GM12878 (cell line): ENCODE data around the gene MOG. TPM values are rescaled to one million over a fixed set of nuclear protein-coding genes. Genes with fewer than 3 reads are reported as not detected.
A peak's percentile ranks its signal among the peaks of the same experiment; 100 is the strongest.

Experiments used
- ATAC-seq: fragments of 200-7000 bp; cut with Tn5 transposase; 3 replicates; pipeline ENCODE4 v1.9.1; 2020; ENCODE audit warnings: mild to moderate bottlenecking, moderate library complexity
- BruUV-seq: library from RNA; stranded (reverse); fragments of 400-500 nt; replicated peaks from 2 replicates; lab custom pipeline; 2021; lab: Mats Ljungman, UMichigan
- CTCF ChIA-PET: fragments of 300-600 bp; sonication (Branson Sonifier 250); formaldehyde crosslinking; extraction: SDS; loops from one replicate; lab custom pipeline; 2021; ENCODE audit warnings: inconsistent platforms; lab: Yijun Ruan, JAX
- POLR2A ChIA-PET: fragments of 350-600 bp; formaldehyde crosslinking; extraction: SDS; loops from one replicate; lab custom pipeline; 2021; ENCODE audit warnings: inconsistent platforms; lab: Charles Lee
- RAD21 ChIA-PET: fragments of 300-600 bp; sonication (Branson Sonifier 250); formaldehyde crosslinking; loops from one replicate; lab custom pipeline; 2023; ENCODE audit warnings: antibody characterized with exemption; ENCODE audit not compliant: unreplicated experiment; lab: Charles Lee
- SMC1A ChIA-PET: fragments of 300-600 bp; sonication (Branson Sonifier 250); formaldehyde crosslinking; loops from one replicate; lab custom pipeline; 2023; ENCODE audit not compliant: unreplicated experiment, uncharacterized antibody; lab: Charles Lee
- DNase-seq: peaks from one replicate; pipeline ENCODE4 v3.0.0-alpha.2; 2011; ENCODE audit warnings: low read depth, low spot score
- FAIRE-seq: peaks from 3 replicates; lab custom pipeline; 2011; peaks lifted over from hg19 to GRCh38; lab: Jason Lieb, UNC
- H2AFZ ChIP-seq: 2 replicates; pipeline ENCODE4 v1.6.0; 2011; ENCODE audit warnings: low read depth, low read length, control low read depth; ENCODE audit not compliant: control insufficient read depth
- H3K27ac ChIP-seq: 2 replicates; pipeline ENCODE4 v1.5.1; 2011; ENCODE audit warnings: control low read depth; ENCODE audit not compliant: control insufficient read depth, insufficient read depth
- H3K27me3 ChIP-seq, 2 experiments: replicated peaks in 1 of 2; 2 replicates each; pipeline versions ENCODE4 v1.6.0 to v1.6.1; 2011; ENCODE audit warnings: low read length in 1 of 2; ENCODE audit not compliant: control insufficient read depth in 2 of 2, insufficient read depth in 2 of 2
- H3K36me3 ChIP-seq, 2 experiments: 2 replicates each; pipeline ENCODE4 v1.5.1; 2011; ENCODE audit warnings: low read length in 1 of 2; ENCODE audit not compliant: control insufficient read depth in 2 of 2, insufficient read depth in 2 of 2
- H3K4me1 ChIP-seq: 2 replicates; pipeline ENCODE4 v1.6.1; 2011; ENCODE audit warnings: mild to moderate bottlenecking, low read length, moderate library complexity, mixed read lengths; ENCODE audit not compliant: control insufficient read depth, insufficient read depth
- H3K4me2 ChIP-seq: 2 replicates; pipeline ENCODE4 v1.6.0; 2011; ENCODE audit warnings: control low read depth; ENCODE audit not compliant: control insufficient read depth, insufficient read depth
- H3K4me3 ChIP-seq: fragments of 200-600 bp; sonication (generic); 2 replicates; pipeline ENCODE4 v1.5.1; 2016
- H3K79me2 ChIP-seq: 2 replicates; pipeline ENCODE4 v1.6.0; 2011; ENCODE audit warnings: low read length; ENCODE audit not compliant: control insufficient read depth, insufficient read depth
- H3K9ac ChIP-seq: 2 replicates; pipeline ENCODE4 v1.8.0; 2011; ENCODE audit warnings: low read length, control low read depth, mixed read lengths; ENCODE audit not compliant: control insufficient read depth, insufficient read depth
- H3K9me3 ChIP-seq: replicated peaks from 3 replicates; pipeline ENCODE4 v1.5.1; 2011; ENCODE audit warnings: mild to moderate bottlenecking, low read length; ENCODE audit not compliant: control insufficient read depth, insufficient read depth
- H4K20me1 ChIP-seq: 2 replicates; pipeline ENCODE4 v1.6.0; 2011; ENCODE audit not compliant: control insufficient read depth, insufficient read depth
- ATF7 ChIP-seq: fragments of 450-650 bp; IDR thresholded peaks from 2 replicates; pipeline ENCODE4 v1.6.1; 2016; ENCODE audit warnings: low read depth, mild to moderate bottlenecking
- EP300 ChIP-seq, 2 experiments: fragments of 150-350 bp in 1 of 2; IDR thresholded peaks; 2 replicates each; pipeline ENCODE4 v1.6.1; 2011 to 2012; ENCODE audit warnings: low read depth in 2 of 2, low read length in 2 of 2, borderline replicate concordance in 1 of 2, improper control_type of control experiment in 1 of 2, inconsistent platforms in 1 of 2; ENCODE audit not compliant: control insufficient read depth in 1 of 2
- FOS ChIP-seq: IDR thresholded peaks from 3 replicates; pipeline ENCODE4 v1.6.1; 2011; ENCODE audit warnings: borderline replicate concordance; ENCODE audit not compliant: insufficient read length; ENCODE audit errors: extremely low read depth
- LARP7 ChIP-seq: fragments of 450-650 bp; IDR thresholded peaks from 2 replicates; pipeline ENCODE4 v1.6.1; 2017; ENCODE audit warnings: mild to moderate bottlenecking
- NBN ChIP-seq: fragments of 450-650 bp; IDR thresholded peaks from 2 replicates; pipeline ENCODE4 v1.6.1; 2016
- POU2F2 ChIP-seq: IDR thresholded peaks from 3 replicates; pipeline ENCODE4 v1.6.1; 2011; ENCODE audit warnings: low read depth, mild to moderate bottlenecking, low read length, borderline replicate concordance
- SPI1 ChIP-seq: IDR thresholded peaks from 2 replicates; pipeline ENCODE4 v1.6.1; 2011; ENCODE audit warnings: low read depth, mild to moderate bottlenecking, low read length, moderate library complexity, borderline replicate concordance; ENCODE audit not compliant: insufficient read depth
- SUZ12 ChIP-seq: fragments of 200-600 bp; sonication (generic); IDR thresholded peaks from one replicate; pipeline ENCODE4 v1.6.1; 2018; ENCODE audit warnings: antibody characterized with exemption, mild to moderate bottlenecking; ENCODE audit not compliant: unreplicated experiment
- TCF12 ChIP-seq: IDR thresholded peaks from 2 replicates; pipeline ENCODE4 v1.6.1; 2011; ENCODE audit warnings: low read depth, mild to moderate bottlenecking, low read length
- WGBS: methylation state at CpG from one replicate; pipeline ENCODE4 v1.1.6; 2016; ENCODE audit warnings: low lambda C conversion rate; ENCODE audit not compliant: insufficient replicate concordance, insufficient coverage; ENCODE audit errors: missing lambda C conversion rate; 5-methylcytosine and 5-hydroxymethylcytosine counted together
- in situ Hi-C: fragments of 300-500 bp; cut with MboI; formaldehyde crosslinking; loops from 9 replicates; pipeline ENCODE4 v1.14.3; 2018; ENCODE audit warnings: mixed read lengths
- intact Hi-C: fragments of 100-400 bp; cut with micrococcal nuclease; formaldehyde crosslinking; loops from one replicate; pipeline ENCODE4 v1.14.2; 2022; ENCODE audit not compliant: unreplicated experiment
- polyA plus RNA-seq, 11 experiments: library from polyadenylated mRNA; depleted of rRNA in 4 of 11; unstranded in 6 of 11; stranded (reverse) in 5 of 11; fragments of >200 nt; fragmentation: Nextera tagmentation in 4 of 11; fragmentation: Illumina TruSeq in 1 of 11; extraction: Ambion mirVana in 4 of 11; extraction: Trizol in 1 of 11; gene quantifications; 1 replicate in 1 of 11; 2 replicates in 10 of 11; pipeline versions ENCODE4 v1.2.1 to v1.2.3, GENCODE V29; 2011 to 2016; ENCODE audit warnings: inconsistent platforms in 2 of 11, missing spikeins in 2 of 11, low read depth in 1 of 11
- total RNA-seq, 4 experiments: library from RNA; depleted of rRNA in 3 of 4; stranded (reverse); fragments of >200 nt in 3 of 4; fragmentation: Illumina TruSeq in 1 of 4; extraction: Trizol in 1 of 4; gene quantifications; 2 replicates each; pipeline versions ENCODE4 v1.2.1 to v1.2.3, GENCODE V29; 2013 to 2021
- TF ChIP-seq, protein P1 (sequence below): fragments of 450-650 bp; conservative IDR thresholded peaks from 2 replicates; pipeline ENCODE4 v1.6.1; 2017; ENCODE audit warnings: mild to moderate bottlenecking, moderate library complexity
- TF ChIP-seq, protein P2 (sequence below): IDR thresholded peaks from 2 replicates; pipeline ENCODE4 v1.6.1; 2012; ENCODE audit warnings: improper control_type of control experiment, low read depth, low read length; ENCODE audit not compliant: insufficient replicate concordance
- TF ChIP-seq, protein P3 (sequence below): IDR thresholded peaks from 2 replicates; pipeline ENCODE4 v1.6.1; 2011; ENCODE audit warnings: borderline replicate concordance, low read depth, mild to moderate bottlenecking, moderate library complexity, mixed read lengths, low read length; ENCODE audit not compliant: insufficient read depth; ENCODE audit errors: extremely low read length

MOG gene
- total and polyA plus RNA-seq, 10 of the 15 experiments (the other 5 are each of a cell fraction or from before 2014, with no cell fraction given), result not detected

DNA sequence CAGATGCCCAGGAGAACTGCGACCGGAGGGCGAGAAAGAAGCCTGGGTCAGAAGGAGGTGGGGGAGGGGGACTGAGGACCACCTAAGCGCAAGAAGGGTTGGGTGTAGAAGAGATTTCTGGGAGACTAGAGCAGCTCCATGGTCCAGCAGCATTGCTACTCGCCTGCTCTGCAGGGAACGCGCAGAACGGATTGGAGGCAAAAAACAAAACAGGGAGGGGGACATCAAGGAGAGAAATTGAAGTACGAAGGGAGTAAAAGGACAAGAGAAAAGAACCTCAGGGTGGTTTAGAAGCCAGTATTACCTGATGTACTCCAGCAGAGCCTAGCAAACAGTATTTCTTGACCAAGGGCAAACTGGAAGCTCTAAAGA is 23.4 kb upstream of the MOG start:
- Histone ChIP-seq H3K27ac (no peak overlapping the region), H4K20me1 (no peaks in the 10 kb centered on the region), H2AFZ (peak overlapping the region; percentile 85), H3K79me2 (no peaks in the 10 kb centered on the region), H3K36me3 (no peaks in the 10 kb centered on the region), H3K4me2 (peak overlapping the region; percentile 79), H3K27me3 (no peaks in the 10 kb centered on the region), H3K4me1 (peaks cover 16% of the 10 kb centered on the region), H3K4me3 (peak overlapping the region; percentile 91), H3K9ac (no peak overlapping the region), H3K9me3 (no peaks in the 10 kb centered on the region)
- ATAC-seq, result no peak
- RAD21 ChIA-PET, result interaction anchor here (0.6 to 1.5 kb wide), 2 partner anchors 45 to 1053 kb away, joined by 3 to 5 read pairs; no protein-coding TSS in a partner anchor
- no TSS peak for BruUV-seq
- DNase-seq, result no peak
- FAIRE-seq, result no peak
- 19% methylated on average over 9 of the region's 9 CpGs for WGBS
- CTCF ChIA-PET, result interaction anchor here (1.9 to 2.5 kb wide), 4 partner anchors 14 to 22 kb away, joined by 5 to 20 read pairs (median 10); partner anchors contain the start of gene MOG
- in situ Hi-C loops, result no loop called here
- POLR2A ChIA-PET, result interaction anchor here (0.6 to 1.2 kb wide), 2 partner anchors 17 to 222 kb away, joined by 4 read pairs; no protein-coding TSS in a partner anchor
- intact Hi-C loops, result no loop called here
- SMC1A ChIA-PET, result interaction anchor here (1.3 to 1.4 kb wide), 2 partner anchors 14 to 20 kb away, joined by 4 to 6 read pairs; no protein-coding TSS in a partner anchor
- TF ChIP-seq NBN (no peak), ATF7 (no peak), LARP7 (no peak), FOS (no peak), TCF12 (no peak), SUZ12 (no peak), EP300 (IDR thresholded peaks at IDR 0.05; ENCODE audit: borderline replicate concordance in 1 of 2, control insufficient read depth in 1 of 2, low read depth in 2 of 2, low read length in 2 of 2) (no peak), SPI1 (no peak), POU2F2 (no peak)
- TF ChIP-seq, protein P1, sequence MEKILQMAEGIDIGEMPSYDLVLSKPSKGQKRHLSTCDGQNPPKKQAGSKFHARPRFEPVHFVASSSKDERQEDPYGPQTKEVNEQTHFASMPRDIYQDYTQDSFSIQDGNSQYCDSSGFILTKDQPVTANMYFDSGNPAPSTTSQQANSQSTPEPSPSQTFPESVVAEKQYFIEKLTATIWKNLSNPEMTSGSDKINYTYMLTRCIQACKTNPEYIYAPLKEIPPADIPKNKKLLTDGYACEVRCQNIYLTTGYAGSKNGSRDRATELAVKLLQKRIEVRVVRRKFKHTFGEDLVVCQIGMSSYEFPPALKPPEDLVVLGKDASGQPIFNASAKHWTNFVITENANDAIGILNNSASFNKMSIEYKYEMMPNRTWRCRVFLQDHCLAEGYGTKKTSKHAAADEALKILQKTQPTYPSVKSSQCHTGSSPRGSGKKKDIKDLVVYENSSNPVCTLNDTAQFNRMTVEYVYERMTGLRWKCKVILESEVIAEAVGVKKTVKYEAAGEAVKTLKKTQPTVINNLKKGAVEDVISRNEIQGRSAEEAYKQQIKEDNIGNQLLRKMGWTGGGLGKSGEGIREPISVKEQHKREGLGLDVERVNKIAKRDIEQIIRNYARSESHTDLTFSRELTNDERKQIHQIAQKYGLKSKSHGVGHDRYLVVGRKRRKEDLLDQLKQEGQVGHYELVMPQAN, result no peak
- TF ChIP-seq, protein P2, sequence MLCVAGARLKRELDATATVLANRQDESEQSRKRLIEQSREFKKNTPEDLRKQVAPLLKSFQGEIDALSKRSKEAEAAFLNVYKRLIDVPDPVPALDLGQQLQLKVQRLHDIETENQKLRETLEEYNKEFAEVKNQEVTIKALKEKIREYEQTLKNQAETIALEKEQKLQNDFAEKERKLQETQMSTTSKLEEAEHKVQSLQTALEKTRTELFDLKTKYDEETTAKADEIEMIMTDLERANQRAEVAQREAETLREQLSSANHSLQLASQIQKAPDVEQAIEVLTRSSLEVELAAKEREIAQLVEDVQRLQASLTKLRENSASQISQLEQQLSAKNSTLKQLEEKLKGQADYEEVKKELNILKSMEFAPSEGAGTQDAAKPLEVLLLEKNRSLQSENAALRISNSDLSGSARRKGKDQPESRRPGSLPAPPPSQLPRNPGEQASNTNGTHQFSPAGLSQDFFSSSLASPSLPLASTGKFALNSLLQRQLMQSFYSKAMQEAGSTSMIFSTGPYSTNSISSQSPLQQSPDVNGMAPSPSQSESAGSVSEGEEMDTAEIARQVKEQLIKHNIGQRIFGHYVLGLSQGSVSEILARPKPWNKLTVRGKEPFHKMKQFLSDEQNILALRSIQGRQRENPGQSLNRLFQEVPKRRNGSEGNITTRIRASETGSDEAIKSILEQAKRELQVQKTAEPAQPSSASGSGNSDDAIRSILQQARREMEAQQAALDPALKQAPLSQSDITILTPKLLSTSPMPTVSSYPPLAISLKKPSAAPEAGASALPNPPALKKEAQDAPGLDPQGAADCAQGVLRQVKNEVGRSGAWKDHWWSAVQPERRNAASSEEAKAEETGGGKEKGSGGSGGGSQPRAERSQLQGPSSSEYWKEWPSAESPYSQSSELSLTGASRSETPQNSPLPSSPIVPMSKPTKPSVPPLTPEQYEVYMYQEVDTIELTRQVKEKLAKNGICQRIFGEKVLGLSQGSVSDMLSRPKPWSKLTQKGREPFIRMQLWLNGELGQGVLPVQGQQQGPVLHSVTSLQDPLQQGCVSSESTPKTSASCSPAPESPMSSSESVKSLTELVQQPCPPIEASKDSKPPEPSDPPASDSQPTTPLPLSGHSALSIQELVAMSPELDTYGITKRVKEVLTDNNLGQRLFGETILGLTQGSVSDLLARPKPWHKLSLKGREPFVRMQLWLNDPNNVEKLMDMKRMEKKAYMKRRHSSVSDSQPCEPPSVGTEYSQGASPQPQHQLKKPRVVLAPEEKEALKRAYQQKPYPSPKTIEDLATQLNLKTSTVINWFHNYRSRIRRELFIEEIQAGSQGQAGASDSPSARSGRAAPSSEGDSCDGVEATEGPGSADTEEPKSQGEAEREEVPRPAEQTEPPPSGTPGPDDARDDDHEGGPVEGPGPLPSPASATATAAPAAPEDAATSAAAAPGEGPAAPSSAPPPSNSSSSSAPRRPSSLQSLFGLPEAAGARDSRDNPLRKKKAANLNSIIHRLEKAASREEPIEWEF, result no peak
- TF ChIP-seq, protein P3, sequence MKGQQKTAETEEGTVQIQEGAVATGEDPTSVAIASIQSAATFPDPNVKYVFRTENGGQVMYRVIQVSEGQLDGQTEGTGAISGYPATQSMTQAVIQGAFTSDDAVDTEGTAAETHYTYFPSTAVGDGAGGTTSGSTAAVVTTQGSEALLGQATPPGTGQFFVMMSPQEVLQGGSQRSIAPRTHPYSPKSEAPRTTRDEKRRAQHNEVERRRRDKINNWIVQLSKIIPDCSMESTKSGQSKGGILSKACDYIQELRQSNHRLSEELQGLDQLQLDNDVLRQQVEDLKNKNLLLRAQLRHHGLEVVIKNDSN, result no peak
- TF ChIP-seq, all 136 proteins: peak for 0
